Measurements from ENCODE around the gene FBXO44. TPM values are rescaled to one million over a fixed set of nuclear protein-coding genes. Genes with fewer than 3 reads are reported as not detected.

FBXO44 gene
- total RNA-seq, 3 donors from 2014 or later: 14.1 to 32.1 (median 31.3) TPM

- Histone ChIP-seq H3K27ac (no peak overlapping the region), H3K4me1 (no peaks in the 10 kb centered on the region), H3K4me3 (no peak overlapping the region), H3K36me3 (peaks cover 8% of the 10 kb centered on the region), H3K27me3 (no peaks in the 10 kb centered on the region), H3K9me3 (no peaks in the 10 kb centered on the region)
- intact Hi-C loops (cut with DNase I; ENCODE audit: low total_unique reads): loop anchor here (10.0 kb wide), 1 partner anchor 50 kb away; no protein-coding TSS in a partner anchor
- no peak for TF ChIP-seq POLR2AphosphoS5 (IDR thresholded peaks at IDR 0.05)
- DNase-seq (ENCODE audit: low spot score in 2 of 2): no peak
Observed at GRCh38 chr1:11674488-11674887, 19.8 kb downstream of the FBXO44 start.

- Histone ChIP-seq H3K9me3 (no peaks in the 10 kb centered on the region), H3K36me3 (peaks cover 8% of the 10 kb centered on the region), H3K4me1 (no peaks in the 10 kb centered on the region), H3K4me3 (no peak overlapping the region), H3K27me3 (no peaks in the 10 kb centered on the region), H3K27ac (no peak overlapping the region)
- TF ChIP-seq CTCF (IDR thresholded peaks at IDR 0.05): no peak
- no peak for TF ChIP-seq POLR2A (IDR thresholded peaks at IDR 0.05)
- no peak for TF ChIP-seq POLR2AphosphoS5 (IDR thresholded peaks at IDR 0.05)
- intact Hi-C loops (cut with DNase I; ENCODE audit: low total_unique reads): loop anchor here (10.0 kb wide), 1 partner anchor 49 kb away; no protein-coding TSS in a partner anchor
- no peak for DNase-seq (ENCODE audit: low spot score in 2 of 2)
Observed at GRCh38 chr1:11675325-11675724, 20.6 kb downstream of the FBXO44 start.

- H3K9me3 ChIP-seq: no peaks in the 10 kb centered on the region
- intact Hi-C loops (cut with DNase I; ENCODE audit: low total_unique reads): loop anchor here (10.0 kb wide), 1 partner anchor 48 kb away; no protein-coding TSS in a partner anchor
- no peak for TF ChIP-seq POLR2A (IDR thresholded peaks at IDR 0.05)
- no peak for TF ChIP-seq CTCF (IDR thresholded peaks at IDR 0.05)
- TF ChIP-seq POLR2AphosphoS5 (IDR thresholded peaks at IDR 0.05): no peak
- H3K36me3 ChIP-seq: peaks cover 8% of the 10 kb centered on the region
- H3K4me1 ChIP-seq: no peaks in the 10 kb centered on the region
- H3K27ac ChIP-seq: no peak overlapping the region
- no peak overlapping the region for H3K4me3 ChIP-seq
- no peak for DNase-seq (ENCODE audit: low spot score in 2 of 2)
- H3K27me3 ChIP-seq: no peaks in the 10 kb centered on the region
Observed at GRCh38 chr1:11676386-11677103, 21.9 kb downstream of the FBXO44 start.

- no peaks in the 10 kb centered on the region for H3K4me1 ChIP-seq
- H3K9me3 ChIP-seq: no peaks in the 10 kb centered on the region
- peaks cover 8% of the 10 kb centered on the region for H3K36me3 ChIP-seq
- no peaks in the 10 kb centered on the region for H3K27me3 ChIP-seq
- intact Hi-C loops (cut with DNase I; ENCODE audit: low total_unique reads): loop anchor here (10.0 kb wide), 1 partner anchor 46 kb away; no protein-coding TSS in a partner anchor
- H3K27ac ChIP-seq: no peak overlapping the region
- no peak for TF ChIP-seq POLR2A (IDR thresholded peaks at IDR 0.05)
- TF ChIP-seq CTCF (IDR thresholded peaks at IDR 0.05): no peak
- no peak for TF ChIP-seq POLR2AphosphoS5 (IDR thresholded peaks at IDR 0.05)
- DNase-seq (ENCODE audit: low spot score in 2 of 2): no peak
- H3K4me3 ChIP-seq: no peak overlapping the region
Observed at GRCh38 chr1:11678442-11678841, 23.8 kb downstream of the FBXO44 start.

GRCh38 chr1:11680270-11681070, 25.8 kb downstream of the FBXO44 start:
- H3K27me3 ChIP-seq: no peaks in the 10 kb centered on the region
- H3K27ac ChIP-seq: peak overlapping the region; percentile 88 to 95
- DNase-seq (ENCODE audit: low spot score in 2 of 2): no peak
- intact Hi-C loops (cut with DNase I; ENCODE audit: low total_unique reads): no loop called here
- H3K9me3 ChIP-seq: no peaks in the 10 kb centered on the region
- no peaks in the 10 kb centered on the region for H3K4me1 ChIP-seq
- peak overlapping the region; percentile 82 to 93 (median 92) for H3K4me3 ChIP-seq
- TF ChIP-seq POLR2AphosphoS5 (IDR thresholded peaks at IDR 0.05) (no peak), CTCF (IDR thresholded peaks at IDR 0.05) (no peak), POLR2A (IDR thresholded peaks at IDR 0.05) (no peak)
- no peaks in the 10 kb centered on the region for H3K36me3 ChIP-seq

All from breast epithelium (tissue), 4 donors.